Loucy (cell line): ENCODE measurements around the gene NAALADL2.

Source experiments
- H2AFZ ChIP-seq: fragments of 200-600 bp; sonication (generic); 2 replicates; pipeline ENCODE4 v1.6.0; 2016; ENCODE audit warnings: antibody characterized with exemption, mild to moderate bottlenecking, low read length, moderate library complexity
- H3F3A ChIP-seq: fragments of 200-600 bp; 2 replicates; pipeline ENCODE4 v1.6.0; 2016; ENCODE audit warnings: antibody characterized with exemption, low read depth, mild to moderate bottlenecking
- H3K27me3 ChIP-seq: fragments of 200-600 bp; sonication (generic); 2 replicates; pipeline ENCODE4 v1.6.1; 2014; ENCODE audit warnings: low read length, mild to moderate bottlenecking; ENCODE audit not compliant: insufficient read depth, poor library complexity, severe bottlenecking
- H3K36me3 ChIP-seq: fragments of 200-600 bp; sonication (generic); 2 replicates; pipeline ENCODE4 v1.6.1; 2016; ENCODE audit warnings: low read length; ENCODE audit not compliant: insufficient read depth
- H3K4me1 ChIP-seq: fragments of 200-600 bp; sonication (generic); 2 replicates; pipeline ENCODE4 v1.5.1; 2014; ENCODE audit warnings: low read length, mild to moderate bottlenecking; ENCODE audit not compliant: insufficient read depth, poor library complexity, severe bottlenecking
- H3K4me2 ChIP-seq: fragments of 200-600 bp; sonication (generic); 2 replicates; pipeline ENCODE4 v1.6.0; 2014; ENCODE audit warnings: antibody characterized with exemption, low read length, low read depth, mild to moderate bottlenecking; ENCODE audit not compliant: poor library complexity, severe bottlenecking
- H3K4me3 ChIP-seq: fragments of 200-600 bp; sonication (generic); 2 replicates; pipeline ENCODE4 v1.5.1; 2014; ENCODE audit warnings: low read length, mild to moderate bottlenecking, mixed read lengths; ENCODE audit not compliant: poor library complexity, severe bottlenecking
- H3K79me2 ChIP-seq: fragments of 200-600 bp; sonication (generic); 2 replicates; pipeline ENCODE4 v1.6.1; 2014; ENCODE audit warnings: low read length; ENCODE audit not compliant: insufficient read depth
- H3K9ac ChIP-seq: fragments of 200-600 bp; sonication (generic); 2 replicates; pipeline ENCODE4 v1.6.0; 2014; ENCODE audit warnings: mild to moderate bottlenecking, low read depth, low read length, moderate library complexity; ENCODE audit not compliant: poor library complexity, severe bottlenecking
- H3K9me2 ChIP-seq: fragments of 200-600 bp; sonication (generic); replicated peaks from 2 replicates; pipeline ENCODE4 v1.6.1; 2016; ENCODE audit warnings: low read depth, low read length, mixed read lengths
- H3K9me3 ChIP-seq: fragments of 200-600 bp; sonication (generic); 2 replicates; pipeline ENCODE4 v1.6.1; 2014; ENCODE audit warnings: mild to moderate bottlenecking, antibody characterized with exemption, low read length, low read depth; ENCODE audit not compliant: insufficient read depth
- H4K20me1 ChIP-seq: fragments of 200-600 bp; sonication (generic); 2 replicates; pipeline ENCODE4 v1.6.0; 2014; ENCODE audit warnings: antibody characterized with exemption, low read length, mild to moderate bottlenecking; ENCODE audit not compliant: insufficient read depth, poor library complexity, severe bottlenecking
- CTCF ChIP-seq: fragments of 200-600 bp; sonication (generic); conservative IDR thresholded peaks from 2 replicates; pipeline ENCODE4 v1.5.1; 2014; ENCODE audit warnings: mild to moderate bottlenecking, antibody characterized with exemption, low read length
- EZH2phosphoT487 ChIP-seq: fragments of 200-600 bp; IDR thresholded peaks from 2 replicates; pipeline ENCODE4 v1.6.1; 2018; ENCODE audit warnings: antibody characterized with exemption, mild to moderate bottlenecking, moderate library complexity, borderline replicate concordance

NAALADL2 gene

GRCh38 chr3:175511219-175511785, 652.2 kb downstream of the NAALADL2 start:
- no peak overlapping the region for H2AFZ ChIP-seq
- no peaks in the 10 kb centered on the region for H3K27me3 ChIP-seq
- H3K9me2 ChIP-seq: no peaks in the 10 kb centered on the region
- TF ChIP-seq EZH2phosphoT487: no peak
- TF ChIP-seq CTCF: no peak
- H3K9ac ChIP-seq: no peak overlapping the region
- no peaks in the 10 kb centered on the region for H3K79me2 ChIP-seq
- H3K4me3 ChIP-seq: no peak overlapping the region
- H4K20me1 ChIP-seq: no peaks in the 10 kb centered on the region
- H3K4me2 ChIP-seq: no peak overlapping the region
- H3K36me3 ChIP-seq: no peaks in the 10 kb centered on the region
- no peaks in the 10 kb centered on the region for H3K4me1 ChIP-seq
- no peaks in the 10 kb centered on the region for H3F3A ChIP-seq
- no peaks in the 10 kb centered on the region for H3K9me3 ChIP-seq

GRCh38 chr3:175512700-175513099, 653.6 kb downstream of the NAALADL2 start:
- no peaks in the 10 kb centered on the region for H4K20me1 ChIP-seq
- no peak overlapping the region for H3K9ac ChIP-seq
- no peak overlapping the region for H2AFZ ChIP-seq
- no peak overlapping the region for H3K4me2 ChIP-seq
- no peaks in the 10 kb centered on the region for H3K4me1 ChIP-seq
- H3K4me3 ChIP-seq: no peak overlapping the region
- no peaks in the 10 kb centered on the region for H3K9me2 ChIP-seq
- no peaks in the 10 kb centered on the region for H3K36me3 ChIP-seq
- no peaks in the 10 kb centered on the region for H3K79me2 ChIP-seq
- TF ChIP-seq EZH2phosphoT487 (no peak), CTCF (no peak)
- H3K27me3 ChIP-seq: no peaks in the 10 kb centered on the region
- no peaks in the 10 kb centered on the region for H3F3A ChIP-seq
- no peaks in the 10 kb centered on the region for H3K9me3 ChIP-seq

GRCh38 chr3:175518459-175518858, 659.3 kb downstream of the NAALADL2 start:
- Histone ChIP-seq H3K9ac (no peak overlapping the region), H3K79me2 (no peaks in the 10 kb centered on the region), H3K4me1 (no peaks in the 10 kb centered on the region), H2AFZ (no peak overlapping the region), H3K9me2 (no peaks in the 10 kb centered on the region), H3K27me3 (no peaks in the 10 kb centered on the region), H3K4me2 (no peak overlapping the region), H3K4me3 (no peak overlapping the region), H3F3A (no peaks in the 10 kb centered on the region), H3K36me3 (no peaks in the 10 kb centered on the region), H4K20me1 (no peaks in the 10 kb centered on the region), H3K9me3 (no peaks in the 10 kb centered on the region)
- no peak for TF ChIP-seq EZH2phosphoT487
- no peak for TF ChIP-seq CTCF
